Measurements from ENCODE around the gene PPM1K.

The PPM1K gene

DNA sequence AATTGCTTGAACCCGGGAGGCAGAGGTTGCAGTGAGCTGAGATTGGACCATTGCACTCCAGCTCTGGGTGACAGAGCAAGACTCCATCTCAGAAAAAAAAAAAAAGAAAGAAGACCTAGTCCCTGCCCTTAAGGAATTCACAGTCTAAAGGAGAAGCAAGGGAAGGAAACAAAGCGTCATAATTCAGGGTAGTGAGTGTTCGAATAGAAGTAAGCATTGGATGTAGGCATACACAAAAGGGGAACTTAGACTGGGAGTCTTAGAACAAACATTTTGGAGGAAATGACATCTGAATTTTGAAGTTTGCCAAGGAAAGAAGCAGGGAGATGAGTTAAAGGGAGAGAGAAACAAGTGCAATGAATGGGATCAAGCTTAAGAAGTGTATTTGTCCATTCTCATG is 32.4 kb downstream of the PPM1K start:
- TF ChIP-seq, protein P1, sequence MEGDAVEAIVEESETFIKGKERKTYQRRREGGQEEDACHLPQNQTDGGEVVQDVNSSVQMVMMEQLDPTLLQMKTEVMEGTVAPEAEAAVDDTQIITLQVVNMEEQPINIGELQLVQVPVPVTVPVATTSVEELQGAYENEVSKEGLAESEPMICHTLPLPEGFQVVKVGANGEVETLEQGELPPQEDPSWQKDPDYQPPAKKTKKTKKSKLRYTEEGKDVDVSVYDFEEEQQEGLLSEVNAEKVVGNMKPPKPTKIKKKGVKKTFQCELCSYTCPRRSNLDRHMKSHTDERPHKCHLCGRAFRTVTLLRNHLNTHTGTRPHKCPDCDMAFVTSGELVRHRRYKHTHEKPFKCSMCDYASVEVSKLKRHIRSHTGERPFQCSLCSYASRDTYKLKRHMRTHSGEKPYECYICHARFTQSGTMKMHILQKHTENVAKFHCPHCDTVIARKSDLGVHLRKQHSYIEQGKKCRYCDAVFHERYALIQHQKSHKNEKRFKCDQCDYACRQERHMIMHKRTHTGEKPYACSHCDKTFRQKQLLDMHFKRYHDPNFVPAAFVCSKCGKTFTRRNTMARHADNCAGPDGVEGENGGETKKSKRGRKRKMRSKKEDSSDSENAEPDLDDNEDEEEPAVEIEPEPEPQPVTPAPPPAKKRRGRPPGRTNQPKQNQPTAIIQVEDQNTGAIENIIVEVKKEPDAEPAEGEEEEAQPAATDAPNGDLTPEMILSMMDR (IDR thresholded peaks at IDR 0.05; ENCODE audit: insufficient read depth, low read depth, low read length, missing control alignments): no peak
- no peak overlapping the region for H3K4me3 ChIP-seq (ENCODE audit: low read depth, low read length)
- DNase-seq (ENCODE audit: low read depth): no peak

DNA sequence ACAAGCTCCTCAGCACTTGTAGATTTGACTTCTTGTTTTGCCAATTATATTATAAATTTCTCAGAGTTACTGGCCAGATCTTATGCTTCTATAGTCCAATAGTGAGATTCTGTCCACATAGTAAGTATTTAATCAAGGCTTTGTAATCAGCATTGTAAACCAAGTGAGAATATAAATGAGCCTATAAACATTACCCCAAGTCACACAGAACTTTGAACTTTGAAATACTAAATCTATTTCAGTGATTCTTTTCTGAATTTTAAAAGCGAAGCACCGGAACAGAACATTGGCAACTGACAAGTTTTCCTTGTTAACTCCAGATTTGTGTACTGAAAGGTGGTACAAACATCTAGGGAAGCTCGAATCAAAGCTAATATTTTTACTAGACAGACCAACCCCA is 37.2 kb downstream of the PPM1K start:
- no peak for DNase-seq (ENCODE audit: low read depth)
- TF ChIP-seq, protein P1 (IDR thresholded peaks at IDR 0.05; ENCODE audit: insufficient read depth, low read depth, low read length, missing control alignments): no peak
- H3K4me3 ChIP-seq (ENCODE audit: low read depth, low read length): no peak overlapping the region

DNA sequence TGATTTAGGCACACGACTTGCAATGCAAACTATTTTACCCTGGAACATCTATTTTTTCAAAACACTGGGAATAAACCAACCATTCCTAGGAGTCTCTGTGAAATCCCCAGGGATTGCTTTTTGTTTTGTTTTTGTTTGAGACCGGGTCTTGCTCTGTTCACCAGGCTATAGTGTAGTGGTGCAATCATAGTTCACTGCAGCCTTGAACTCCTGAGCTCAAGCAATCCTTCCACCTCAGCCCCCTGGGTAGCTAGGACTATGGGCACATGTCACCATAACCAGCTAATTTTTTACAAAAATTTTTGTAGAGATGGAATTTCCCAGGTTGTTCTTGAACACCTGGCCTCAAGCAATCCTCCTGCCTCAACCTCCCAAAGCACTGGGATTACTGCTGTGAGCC is 37.8 kb downstream of the PPM1K start:
- TF ChIP-seq, protein P1 (IDR thresholded peaks at IDR 0.05; ENCODE audit: insufficient read depth, low read depth, low read length, missing control alignments): no peak
- H3K4me3 ChIP-seq (ENCODE audit: low read depth, low read length): no peak overlapping the region
- no peak for DNase-seq (ENCODE audit: low read depth)

DNA sequence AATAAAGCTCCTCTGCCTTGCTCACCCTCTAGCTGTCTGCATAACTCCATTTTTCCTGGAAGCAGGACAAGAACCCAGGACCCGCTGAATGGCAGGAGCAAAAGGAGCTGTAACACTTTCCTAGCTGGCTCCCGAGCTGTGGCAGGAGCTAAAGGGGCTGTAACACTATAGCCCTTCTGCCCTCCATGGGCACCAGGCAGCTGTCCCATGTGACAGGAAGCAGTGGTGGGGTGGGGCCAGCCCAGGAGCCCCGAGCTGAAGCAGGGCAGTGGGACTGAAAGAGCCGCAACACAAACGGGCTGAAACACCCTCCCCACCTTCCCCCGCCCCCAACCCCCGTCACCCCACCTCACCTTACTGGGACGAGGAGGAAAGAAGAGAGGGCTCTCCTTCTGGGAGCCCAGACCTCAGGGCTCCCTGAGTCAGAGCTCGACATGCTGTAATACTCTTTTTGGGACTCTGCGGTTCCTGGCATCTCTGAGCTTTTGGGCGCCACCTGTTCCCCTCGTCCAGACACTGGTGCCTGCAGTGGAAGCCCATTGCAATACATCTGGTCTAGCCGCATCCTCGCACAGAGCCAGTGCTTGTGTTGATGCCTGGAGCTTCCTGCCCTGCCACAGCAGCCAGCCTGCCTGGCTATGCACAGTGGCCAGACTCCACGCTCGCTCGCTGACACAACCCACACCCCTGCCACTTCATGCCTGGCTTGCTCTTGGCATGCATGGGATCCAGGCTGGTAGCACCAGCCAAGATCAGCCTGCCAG is 39.4 kb downstream of the PPM1K start:
- TF ChIP-seq, protein P1 (IDR thresholded peaks at IDR 0.05; ENCODE audit: insufficient read depth, low read depth, low read length, missing control alignments): no peak
- DNase-seq (ENCODE audit: low read depth): no peak
- no peak overlapping the region for H3K4me3 ChIP-seq (ENCODE audit: low read depth, low read length)

DNA sequence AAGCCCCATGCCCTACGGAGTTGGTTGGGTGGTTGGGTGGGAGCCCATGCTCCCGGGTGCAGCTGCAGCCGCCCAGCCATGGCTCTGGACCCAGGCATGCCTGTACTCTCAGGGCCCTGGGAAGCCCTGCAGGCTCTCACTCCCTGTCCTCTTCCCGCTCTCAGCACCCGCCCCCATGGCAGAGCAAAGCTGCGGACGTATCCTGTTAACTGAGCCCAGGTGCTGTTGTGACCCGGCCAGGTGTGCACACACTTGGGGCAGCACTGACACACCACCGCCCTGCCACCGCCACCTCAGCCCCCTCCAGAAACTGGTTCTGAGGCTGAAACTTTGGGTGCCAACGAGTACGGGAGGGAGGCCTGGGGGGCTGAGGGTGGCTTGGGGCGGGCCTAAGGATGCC is 40.3 kb downstream of the PPM1K start:
- H3K4me3 ChIP-seq (ENCODE audit: low read depth, low read length): no peak overlapping the region
- DNase-seq (ENCODE audit: low read depth): no peak
- TF ChIP-seq, protein P1 (IDR thresholded peaks at IDR 0.05; ENCODE audit: insufficient read depth, low read depth, low read length, missing control alignments): no peak

DNA sequence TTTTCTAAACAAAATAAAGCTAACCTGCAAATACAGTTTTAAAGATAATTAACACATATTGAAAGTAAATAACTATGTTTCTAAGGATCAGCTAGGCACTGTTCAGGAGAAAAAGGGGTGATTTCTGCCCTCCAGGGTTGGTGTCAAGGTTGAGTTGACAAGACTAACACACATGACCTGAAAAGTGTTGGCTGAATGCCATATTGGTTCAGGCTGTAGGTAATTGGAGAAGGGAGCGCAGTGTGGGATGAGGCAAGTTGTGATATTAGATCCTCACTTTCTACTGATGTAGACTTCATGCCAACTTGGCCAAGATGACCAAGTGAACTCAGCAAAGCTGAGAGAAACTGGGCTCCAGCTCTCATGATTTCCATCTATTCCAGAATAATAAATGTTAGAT is 42.2 kb downstream of the PPM1K start:
- H3K4me3 ChIP-seq (ENCODE audit: low read depth, low read length): no peak overlapping the region
- DNase-seq (ENCODE audit: low read depth): no peak
- TF ChIP-seq, protein P1 (IDR thresholded peaks at IDR 0.05; ENCODE audit: insufficient read depth, low read depth, low read length, missing control alignments): no peak

DNA sequence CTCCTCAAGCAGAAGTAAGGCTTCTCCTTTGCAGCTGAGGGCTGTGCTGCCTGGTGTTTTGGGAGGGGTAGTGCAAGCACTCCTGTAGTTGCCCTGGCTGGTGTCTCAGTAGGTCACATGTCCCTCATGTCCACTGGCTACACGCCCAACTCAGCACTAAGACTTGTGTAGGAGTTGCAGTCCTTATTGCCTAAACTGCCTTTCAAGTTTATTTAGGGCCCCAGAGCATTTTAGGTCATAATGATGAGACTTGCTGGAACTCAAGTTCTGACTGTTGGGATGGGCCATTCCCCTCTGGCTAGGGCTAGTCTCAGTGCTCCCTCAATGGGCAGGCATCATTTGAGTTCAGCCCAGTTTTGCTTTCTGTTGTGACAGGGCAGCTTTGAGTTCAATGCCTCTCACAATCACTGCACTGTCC is 44.1 kb downstream of the PPM1K start:
- TF ChIP-seq, protein P1 (IDR thresholded peaks at IDR 0.05; ENCODE audit: insufficient read depth, low read depth, low read length, missing control alignments): no peak
- no peak for DNase-seq (ENCODE audit: low read depth)

More for the DNA sequence above, 44.1 kb downstream of the PPM1K start:
- H3K4me3 ChIP-seq (ENCODE audit: low read depth, low read length): no peak overlapping the region

Data from GM12865 (cell line).